ENCODE data around the gene ATP6V1A.

GRCh38 chr3:113712129-113712528 is 34.7 kb upstream of the ATP6V1A start:
- TF ChIP-seq, protein P1, sequence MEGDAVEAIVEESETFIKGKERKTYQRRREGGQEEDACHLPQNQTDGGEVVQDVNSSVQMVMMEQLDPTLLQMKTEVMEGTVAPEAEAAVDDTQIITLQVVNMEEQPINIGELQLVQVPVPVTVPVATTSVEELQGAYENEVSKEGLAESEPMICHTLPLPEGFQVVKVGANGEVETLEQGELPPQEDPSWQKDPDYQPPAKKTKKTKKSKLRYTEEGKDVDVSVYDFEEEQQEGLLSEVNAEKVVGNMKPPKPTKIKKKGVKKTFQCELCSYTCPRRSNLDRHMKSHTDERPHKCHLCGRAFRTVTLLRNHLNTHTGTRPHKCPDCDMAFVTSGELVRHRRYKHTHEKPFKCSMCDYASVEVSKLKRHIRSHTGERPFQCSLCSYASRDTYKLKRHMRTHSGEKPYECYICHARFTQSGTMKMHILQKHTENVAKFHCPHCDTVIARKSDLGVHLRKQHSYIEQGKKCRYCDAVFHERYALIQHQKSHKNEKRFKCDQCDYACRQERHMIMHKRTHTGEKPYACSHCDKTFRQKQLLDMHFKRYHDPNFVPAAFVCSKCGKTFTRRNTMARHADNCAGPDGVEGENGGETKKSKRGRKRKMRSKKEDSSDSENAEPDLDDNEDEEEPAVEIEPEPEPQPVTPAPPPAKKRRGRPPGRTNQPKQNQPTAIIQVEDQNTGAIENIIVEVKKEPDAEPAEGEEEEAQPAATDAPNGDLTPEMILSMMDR (IDR thresholded peaks at IDR 0.05 in 8 of 11, conservative IDR thresholded peaks at IDR 0.05 in 3 of 11) = no peak
- no peak for TF ChIP-seq POLR2AphosphoS5 (IDR thresholded peaks at IDR 0.05)

All from spleen (tissue), 7 donors.